KMS-11 (cell line): ENCODE data around the gene MED22.

Experiments
- H2AFZ ChIP-seq: fragments of 200-600 bp; sonication (generic); 2 replicates; pipeline ENCODE4 v1.6.1; 2016; ENCODE audit warnings: antibody characterized with exemption, mixed run types, low read depth
- H3K27ac ChIP-seq: fragments of 200-600 bp; sonication (generic); 2 replicates; pipeline ENCODE4 v1.6.1; 2016; ENCODE audit warnings: mild to moderate bottlenecking, mixed run types
- H3K27me3 ChIP-seq: fragments of 200-600 bp; sonication (generic); 2 replicates; pipeline ENCODE4 v1.6.1; 2017; ENCODE audit warnings: mild to moderate bottlenecking, low read depth, mixed run types, moderate library complexity; ENCODE audit not compliant: insufficient read depth
- H3K36me3 ChIP-seq: fragments of 200-600 bp; sonication (generic); 2 replicates; pipeline ENCODE4 v1.6.1; 2017; ENCODE audit warnings: mild to moderate bottlenecking, mixed run types; ENCODE audit not compliant: insufficient read depth
- H3K4me1 ChIP-seq: fragments of 200-600 bp; sonication (generic); 2 replicates; pipeline ENCODE4 v1.6.1; 2016; ENCODE audit warnings: mild to moderate bottlenecking, low read depth, mixed run types; ENCODE audit not compliant: poor library complexity, severe bottlenecking
- H3K4me2 ChIP-seq: fragments of 200-600 bp; sonication (generic); 2 replicates; pipeline ENCODE4 v1.7.0; 2016; ENCODE audit warnings: mild to moderate bottlenecking, mixed run types
- H3K4me3 ChIP-seq: fragments of 200-600 bp; sonication (generic); IDR thresholded peaks from 2 replicates; pipeline ENCODE4 v1.6.1; 2017; ENCODE audit warnings: low read depth, low read length, mixed read lengths; ENCODE audit not compliant: insufficient read depth
- H3K79me2 ChIP-seq: fragments of 200-600 bp; sonication (generic); 2 replicates; pipeline ENCODE4 v1.6.1; 2016; ENCODE audit warnings: low read depth, mixed run types; ENCODE audit not compliant: insufficient read depth
- H3K9ac ChIP-seq: fragments of 200-600 bp; sonication (generic); 2 replicates; pipeline ENCODE4 v1.6.1; 2016; ENCODE audit warnings: mild to moderate bottlenecking, mixed run types
- H4K20me1 ChIP-seq: fragments of 200-600 bp; sonication (generic); 2 replicates; pipeline ENCODE4 v1.6.1; 2016; ENCODE audit warnings: mild to moderate bottlenecking, mixed run types; ENCODE audit not compliant: insufficient read depth
- TF ChIP-seq, protein P1 (sequence below): fragments of 200-600 bp; sonication (generic); conservative IDR thresholded peaks from 2 replicates; pipeline ENCODE4 v1.6.1; 2017; ENCODE audit warnings: low read depth, mild to moderate bottlenecking, antibody characterized with exemption, low read length, moderate library complexity, mixed read lengths

MED22 gene

DNA sequence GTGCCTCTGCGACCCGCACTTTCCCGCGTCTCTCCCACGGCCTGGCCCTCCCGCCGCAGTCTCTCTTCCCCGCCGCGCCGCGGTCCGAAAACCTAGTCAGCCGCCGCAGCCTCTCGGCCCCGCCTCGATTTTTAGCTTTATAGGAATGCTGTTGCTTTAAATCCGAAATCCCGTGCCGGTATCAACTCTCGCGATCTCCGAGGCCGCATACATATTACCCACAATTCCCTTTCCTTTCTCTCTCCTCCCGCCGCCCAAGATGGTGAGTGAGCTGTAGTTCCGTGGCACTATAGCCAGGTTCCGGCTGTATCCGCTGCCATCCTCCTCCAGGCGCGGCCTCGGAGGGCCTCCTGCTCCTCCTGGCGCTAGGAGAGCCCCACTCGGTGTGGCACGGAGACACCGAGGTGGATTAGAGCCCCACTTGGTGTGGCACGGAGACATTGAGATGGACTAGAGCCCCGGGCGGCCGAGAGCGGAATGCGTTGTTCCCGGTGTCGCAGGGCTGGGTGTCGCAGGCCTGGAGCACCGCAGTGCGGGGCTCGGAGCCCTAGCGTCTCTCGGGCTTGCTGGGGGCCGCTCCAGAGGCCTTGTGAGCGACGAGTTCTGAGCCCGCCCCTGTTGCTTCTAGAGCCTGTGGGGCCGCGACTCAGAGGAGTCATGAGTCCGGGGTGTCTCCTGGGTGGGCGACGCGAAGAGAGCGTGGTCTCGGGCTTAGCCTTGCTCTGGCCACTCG, at the start of gene MED22, which contains the start of gene RPL7A:
TSS of gene MED22 (minus strand) at position 147 of the 733 bp plus-strand sequence. CDS start 1,469 bp downstream, outside the sequence.
TSS of gene RPL7A (plus strand) at position 234 of the 733 bp plus-strand sequence. CDS start at position 260, 26 bp downstream.
- Histone ChIP-seq H3K27ac (peak within 1 kb of the TSS; percentile 98), H3K4me3 (no peak within 1 kb of the TSS), H3K27me3 (no peaks in the 10 kb centered on the region), H3K79me2 (peaks cover 38% of the 10 kb centered on the region), H3K9ac (peak within 1 kb of the TSS; percentile 100), H3K4me2 (peak within 1 kb of the TSS; percentile 90), H3K36me3 (peaks cover 29% of the 10 kb centered on the region), H4K20me1 (peaks cover 7% of the 10 kb centered on the region; the same call in 1 of the 2 replicates), H2AFZ (peak within 1 kb of the TSS; percentile 27; the same call in 1 of the 2 replicates), H3K4me1 (peaks cover 22% of the 10 kb centered on the region)
- TF ChIP-seq, protein P1, sequence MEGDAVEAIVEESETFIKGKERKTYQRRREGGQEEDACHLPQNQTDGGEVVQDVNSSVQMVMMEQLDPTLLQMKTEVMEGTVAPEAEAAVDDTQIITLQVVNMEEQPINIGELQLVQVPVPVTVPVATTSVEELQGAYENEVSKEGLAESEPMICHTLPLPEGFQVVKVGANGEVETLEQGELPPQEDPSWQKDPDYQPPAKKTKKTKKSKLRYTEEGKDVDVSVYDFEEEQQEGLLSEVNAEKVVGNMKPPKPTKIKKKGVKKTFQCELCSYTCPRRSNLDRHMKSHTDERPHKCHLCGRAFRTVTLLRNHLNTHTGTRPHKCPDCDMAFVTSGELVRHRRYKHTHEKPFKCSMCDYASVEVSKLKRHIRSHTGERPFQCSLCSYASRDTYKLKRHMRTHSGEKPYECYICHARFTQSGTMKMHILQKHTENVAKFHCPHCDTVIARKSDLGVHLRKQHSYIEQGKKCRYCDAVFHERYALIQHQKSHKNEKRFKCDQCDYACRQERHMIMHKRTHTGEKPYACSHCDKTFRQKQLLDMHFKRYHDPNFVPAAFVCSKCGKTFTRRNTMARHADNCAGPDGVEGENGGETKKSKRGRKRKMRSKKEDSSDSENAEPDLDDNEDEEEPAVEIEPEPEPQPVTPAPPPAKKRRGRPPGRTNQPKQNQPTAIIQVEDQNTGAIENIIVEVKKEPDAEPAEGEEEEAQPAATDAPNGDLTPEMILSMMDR = no peak

DNA sequence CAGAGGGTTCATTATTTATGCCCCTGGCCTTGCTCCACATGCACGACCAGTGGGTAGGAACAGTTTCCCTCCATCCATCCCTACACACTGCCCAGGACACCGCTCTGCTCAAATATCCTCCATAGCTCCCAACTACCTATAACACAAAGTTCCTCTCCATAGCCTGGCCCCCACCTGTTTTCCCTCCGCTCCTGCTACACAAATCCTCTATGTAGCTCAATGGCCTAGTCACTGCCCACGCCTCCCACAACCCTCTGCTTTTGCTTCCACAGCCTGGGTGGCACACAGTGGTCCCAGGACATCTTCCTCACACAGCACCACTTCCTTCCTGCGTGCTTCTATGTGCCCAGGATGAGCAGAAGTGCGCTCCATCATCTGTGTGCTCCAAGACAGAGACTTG, 49.4 kb upstream of the MED22 start:
- Histone ChIP-seq H3K4me1 (no peaks in the 10 kb centered on the region), H3K4me2 (no peak overlapping the region), H3K27me3 (peaks cover 41% of the 10 kb centered on the region), H3K4me3 (no peak overlapping the region), H3K79me2 (no peaks in the 10 kb centered on the region), H3K27ac (no peak overlapping the region), H4K20me1 (no peaks in the 10 kb centered on the region), H3K36me3 (no peaks in the 10 kb centered on the region), H3K9ac (no peak overlapping the region), H2AFZ (no peak overlapping the region)
- TF ChIP-seq, protein P1 = no peak

DNA sequence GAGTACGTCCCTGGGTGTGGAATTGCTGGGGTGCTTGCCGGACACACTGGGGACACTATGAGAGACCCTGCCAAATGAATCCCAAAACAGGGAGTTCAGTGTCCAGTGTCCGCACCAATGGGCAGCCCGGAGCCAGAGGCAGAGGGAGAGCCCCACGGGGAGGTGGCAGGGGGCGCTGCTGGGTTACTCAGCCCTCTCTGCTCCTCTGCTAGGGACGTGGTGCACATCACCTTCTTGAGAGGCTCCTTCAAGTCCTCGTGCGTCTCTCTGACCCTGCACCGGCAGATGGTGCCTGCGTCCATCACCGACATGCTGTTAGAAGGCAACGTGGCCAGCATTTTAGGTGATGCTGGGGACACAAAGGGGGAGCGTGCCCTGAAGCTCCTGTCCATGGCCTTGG, 49.0 kb upstream of the MED22 start:
- H3K27ac ChIP-seq = no peak overlapping the region
- no peaks in the 10 kb centered on the region for H4K20me1 ChIP-seq
- no peak overlapping the region for H3K4me3 ChIP-seq
- H3K4me2 ChIP-seq = no peak overlapping the region
- no peaks in the 10 kb centered on the region for H3K79me2 ChIP-seq
- no peak overlapping the region for H2AFZ ChIP-seq
- H3K27me3 ChIP-seq = peaks cover 44% of the 10 kb centered on the region
- H3K9ac ChIP-seq = no peak overlapping the region
- H3K4me1 ChIP-seq = no peaks in the 10 kb centered on the region
- TF ChIP-seq, protein P1 = no peak
- H3K36me3 ChIP-seq = no peaks in the 10 kb centered on the region

DNA sequence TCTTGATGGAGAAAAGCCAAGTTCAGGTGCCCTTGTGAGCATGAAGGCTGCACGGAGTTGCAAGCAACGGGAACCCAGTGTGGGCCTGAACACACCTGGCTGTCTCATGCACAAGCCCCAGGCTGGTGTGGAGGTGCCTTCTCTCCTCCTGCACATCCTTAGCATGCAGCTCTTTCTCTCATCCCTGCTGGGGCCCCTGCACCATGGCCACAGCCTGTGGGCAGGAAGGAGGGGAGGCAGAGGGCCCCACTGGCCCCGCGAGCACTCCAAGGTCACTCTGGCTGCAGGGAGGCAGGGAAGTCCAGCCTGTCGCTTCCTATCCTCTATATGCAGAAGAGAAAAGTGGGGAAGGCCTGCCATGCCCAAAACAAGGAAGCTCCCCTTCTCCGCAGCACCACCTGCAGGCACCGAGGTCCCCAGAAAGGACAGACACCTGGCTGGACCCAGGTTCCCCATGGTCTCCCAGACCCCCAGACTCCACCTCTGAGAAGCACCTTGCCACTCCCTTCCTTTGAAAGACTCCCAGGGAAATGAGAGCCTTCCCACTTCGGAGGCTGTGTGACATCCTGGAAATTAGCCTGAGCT, 46.8 kb upstream of the MED22 start:
- H3K4me2 ChIP-seq = no peak overlapping the region
- TF ChIP-seq, protein P1 = no peak
- no peaks in the 10 kb centered on the region for H3K36me3 ChIP-seq
- H4K20me1 ChIP-seq = no peaks in the 10 kb centered on the region
- H3K9ac ChIP-seq = no peak overlapping the region
- H3K27me3 ChIP-seq = peaks cover 55% of the 10 kb centered on the region
- no peak overlapping the region for H3K4me3 ChIP-seq
- no peak overlapping the region for H3K27ac ChIP-seq
- H3K4me1 ChIP-seq = no peaks in the 10 kb centered on the region
- H3K79me2 ChIP-seq = no peaks in the 10 kb centered on the region
- H2AFZ ChIP-seq = no peak overlapping the region
